GM10847 (cell line): ENCODE measurements around the gene WRAP53.

ENCODE experiments used
- POLR2A ChIP-seq: IDR thresholded peaks from 2 replicates; pipeline ENCODE4 v1.6.1; 2011; ENCODE audit not compliant: insufficient read length; ENCODE audit errors: extremely low read depth

Gene WRAP53

DNA sequence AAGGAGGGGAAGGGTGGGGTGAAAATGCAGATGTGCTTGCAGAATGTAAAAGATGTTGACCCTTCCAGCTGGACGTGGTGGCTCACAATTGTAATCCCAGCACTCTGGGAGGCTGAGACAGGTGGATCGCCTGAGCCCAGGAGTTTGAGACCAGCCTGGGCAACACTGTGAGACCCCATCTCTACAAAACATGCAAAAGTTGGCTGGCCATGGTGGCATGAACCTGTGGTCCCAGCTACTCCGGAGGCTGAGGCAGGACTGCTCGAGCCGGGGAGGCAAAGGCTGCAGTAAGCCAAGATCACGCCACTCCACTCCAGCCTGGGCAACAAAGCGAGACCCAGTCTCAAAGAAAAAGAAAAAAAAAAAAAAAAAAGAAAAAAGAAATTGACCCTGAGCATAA is 19.8 kb upstream of the WRAP53 start:
- no peak for TF ChIP-seq POLR2A

DNA sequence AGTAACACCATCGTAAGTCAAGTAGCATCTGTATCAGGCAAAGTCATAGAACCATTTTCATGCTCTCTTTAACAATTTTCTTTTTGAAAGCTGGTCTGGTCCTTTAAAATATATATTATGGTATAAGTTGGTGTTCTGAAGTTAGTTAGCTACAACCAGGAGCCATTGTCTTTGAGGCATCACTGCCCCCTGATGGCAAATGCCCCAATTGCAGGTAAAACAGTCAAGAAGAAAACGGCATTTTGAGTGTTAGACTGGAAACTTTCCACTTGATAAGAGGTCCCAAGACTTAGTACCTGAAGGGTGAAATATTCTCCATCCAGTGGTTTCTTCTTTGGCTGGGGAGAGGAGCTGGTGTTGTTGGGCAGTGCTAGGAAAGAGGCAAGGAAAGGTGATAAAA is 15.0 kb upstream of the WRAP53 start:
- no peak for TF ChIP-seq POLR2A

DNA sequence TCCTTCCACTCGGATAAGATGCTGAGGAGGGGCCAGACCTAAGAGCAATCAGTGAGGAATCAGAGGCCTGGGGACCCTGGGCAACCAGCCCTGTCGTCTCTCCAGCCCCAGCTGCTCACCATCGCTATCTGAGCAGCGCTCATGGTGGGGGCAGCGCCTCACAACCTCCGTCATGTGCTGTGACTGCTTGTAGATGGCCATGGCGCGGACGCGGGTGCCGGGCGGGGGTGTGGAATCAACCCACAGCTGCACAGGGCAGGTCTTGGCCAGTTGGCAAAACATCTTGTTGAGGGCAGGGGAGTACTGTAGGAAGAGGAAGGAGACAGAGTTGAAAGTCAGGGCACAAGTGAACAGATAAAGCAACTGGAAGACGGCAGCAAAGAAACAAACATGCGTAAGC is 13.3 kb upstream of the WRAP53 start:
- TF ChIP-seq POLR2A = no peak

DNA sequence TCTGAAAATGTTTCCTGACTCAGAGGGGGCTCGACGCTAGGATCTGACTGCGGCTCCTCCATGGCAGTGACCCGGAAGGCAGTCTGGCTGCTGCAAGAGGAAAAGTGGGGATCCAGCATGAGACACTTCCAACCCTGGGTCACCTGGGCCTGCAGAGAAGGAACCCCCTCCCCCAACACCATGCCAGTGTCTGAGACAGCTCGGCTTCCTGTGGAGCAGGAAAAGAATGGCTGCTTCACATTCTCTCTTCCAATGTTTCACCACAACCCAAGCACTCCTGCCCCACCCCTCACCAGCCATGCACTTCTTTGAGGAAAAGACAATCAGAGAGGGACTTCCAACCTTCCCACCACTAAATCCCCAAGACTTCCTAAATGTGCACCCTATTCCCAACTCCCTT is 11.7 kb upstream of the WRAP53 start:
- TF ChIP-seq POLR2A = no peak

DNA sequence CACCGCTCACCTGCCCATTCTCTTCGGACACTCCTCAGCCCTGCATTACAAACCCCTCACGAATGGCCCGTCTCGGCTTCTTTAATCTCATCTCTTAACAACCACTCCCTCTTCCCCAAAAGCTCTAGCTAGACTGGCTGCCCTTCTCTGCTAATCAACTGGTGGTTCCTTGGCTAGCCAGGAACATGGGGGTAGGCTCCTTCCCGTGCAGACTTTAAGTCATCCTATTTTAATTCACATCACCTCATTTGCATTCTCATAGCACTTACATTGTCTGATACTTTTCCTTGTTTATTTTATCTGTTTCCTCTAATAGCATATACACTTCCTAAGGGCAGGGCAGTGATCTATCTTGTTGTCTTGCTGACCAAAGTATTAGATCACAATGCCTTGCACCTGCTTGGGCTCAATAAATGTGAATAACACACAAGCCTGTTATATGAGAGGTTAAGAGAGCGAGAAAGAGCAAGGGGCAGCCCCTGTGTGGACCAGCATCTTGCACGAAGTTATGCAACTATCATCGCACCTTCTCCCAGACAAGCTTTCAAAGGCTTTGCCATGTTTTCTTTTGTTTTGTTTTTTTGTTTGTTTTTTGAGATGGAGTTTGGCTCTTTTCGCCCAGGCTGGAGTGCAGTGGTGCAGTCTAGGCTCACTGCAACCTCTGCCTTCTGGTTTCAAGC is 10.7 kb upstream of the WRAP53 start:
- no peak for TF ChIP-seq POLR2A

DNA sequence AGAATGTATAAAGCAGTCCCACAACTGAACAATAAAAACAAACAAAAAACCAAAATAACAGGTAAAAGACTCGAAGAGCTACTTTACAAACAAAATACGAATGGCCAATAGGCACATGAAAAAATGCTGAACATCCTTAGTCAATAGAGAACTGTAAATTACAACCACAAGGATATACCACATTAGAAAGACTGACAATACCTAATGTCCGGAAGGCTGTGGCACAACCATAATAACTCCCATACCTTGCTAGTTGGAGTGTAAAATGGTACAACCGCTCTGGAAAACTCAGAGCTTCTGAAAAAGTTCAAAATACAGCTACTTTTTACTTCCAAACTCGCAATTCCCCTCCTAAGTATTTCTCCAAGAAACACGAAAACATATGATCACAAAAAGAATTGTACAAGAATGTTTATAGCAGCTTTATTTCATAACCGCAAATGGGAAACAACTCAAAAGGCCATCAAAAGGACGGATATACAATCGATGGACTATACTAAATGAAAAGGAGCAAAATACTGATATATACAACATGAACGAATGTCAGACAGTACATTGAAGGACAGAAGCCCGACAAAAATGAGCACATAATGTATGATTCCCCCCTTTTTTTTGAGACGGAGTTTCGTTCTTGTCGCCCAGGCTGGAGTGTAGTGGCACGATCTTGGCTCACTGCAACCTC is 3.3 kb upstream of the WRAP53 start:
- no peak for TF ChIP-seq POLR2A

DNA sequence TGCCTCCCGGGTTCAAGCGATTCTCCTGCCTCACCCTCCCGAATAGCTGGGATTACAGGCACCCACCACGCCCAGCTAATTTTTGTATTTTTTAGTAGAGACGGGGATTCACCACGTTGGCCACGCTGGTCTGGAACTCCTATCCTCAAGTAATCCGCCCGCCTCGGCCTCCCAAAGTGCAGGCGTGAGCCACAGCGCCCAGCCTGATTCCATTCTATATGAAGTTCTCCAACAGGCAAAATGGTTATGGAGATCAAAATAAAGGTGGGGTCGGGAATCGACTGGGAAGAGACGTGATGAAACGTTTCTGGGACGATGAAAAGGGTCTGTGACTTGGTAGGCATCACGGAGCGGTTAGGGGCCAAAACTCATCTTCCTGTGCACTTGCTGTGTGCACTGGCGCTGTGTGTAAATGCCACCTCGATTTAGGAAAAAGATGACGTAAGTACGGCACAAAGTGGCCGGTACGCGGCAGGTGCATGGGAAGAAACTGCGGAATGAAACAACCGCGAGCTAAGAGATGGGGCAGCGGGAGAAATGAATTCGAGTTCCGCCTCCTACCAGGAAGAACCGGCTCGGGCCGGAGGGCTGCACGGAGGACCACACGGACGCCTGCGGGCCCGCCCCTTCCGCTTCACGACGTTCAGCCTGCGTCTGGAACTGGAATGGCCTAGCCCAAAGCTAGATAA is 2.6 kb upstream of the WRAP53 start:
- peak; percentile 56 for TF ChIP-seq POLR2A

- peak; percentile 88 for TF ChIP-seq POLR2A
These were observed 1.8 kb upstream of the WRAP53 start for GRCh38 chr17:7686222-7687071.

DNA sequence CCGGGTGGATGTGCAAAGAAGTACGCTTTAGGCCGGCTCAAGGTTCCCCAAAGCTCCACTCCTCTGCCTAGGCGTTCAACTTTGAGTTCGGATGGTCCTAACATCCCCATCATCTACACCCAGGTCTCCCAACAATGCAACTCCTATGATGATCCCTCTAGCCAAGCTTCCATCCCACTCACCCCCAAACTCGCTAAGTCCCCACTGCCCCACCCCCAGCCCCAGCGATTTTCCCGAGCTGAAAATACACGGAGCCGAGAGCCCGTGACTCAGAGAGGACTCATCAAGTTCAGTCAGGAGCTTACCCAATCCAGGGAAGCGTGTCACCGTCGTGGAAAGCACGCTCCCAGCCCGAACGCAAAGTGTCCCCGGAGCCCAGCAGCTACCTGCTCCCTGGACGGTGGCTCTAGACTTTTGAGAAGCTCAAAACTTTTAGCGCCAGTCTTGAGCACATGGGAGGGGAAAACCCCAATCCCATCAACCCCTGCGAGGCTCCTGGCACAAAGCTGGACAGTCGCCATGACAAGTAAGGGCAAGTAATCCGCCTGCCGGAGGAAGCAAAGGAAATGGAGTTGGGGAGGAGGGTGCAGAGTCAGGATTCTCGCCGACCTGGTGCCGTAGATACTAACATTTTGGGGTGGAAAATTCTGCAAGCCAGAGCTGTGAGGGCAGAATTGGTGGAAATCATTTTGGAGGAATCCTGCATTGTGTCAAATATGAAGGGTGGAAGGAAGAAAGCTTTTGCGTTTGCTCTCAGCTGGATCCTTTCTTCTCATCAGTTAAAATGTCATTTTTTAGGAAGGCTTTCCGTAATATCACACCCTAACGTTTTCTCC is 987 bp upstream of the WRAP53 start, which contains the start of gene TP53:
Gene TP53, minus strand, starts transcription at position 419 of the 836 bp plus-strand sequence. CDS start 10,896 bp downstream, outside the sequence.
- peak; percentile 96 for TF ChIP-seq POLR2A

DNA sequence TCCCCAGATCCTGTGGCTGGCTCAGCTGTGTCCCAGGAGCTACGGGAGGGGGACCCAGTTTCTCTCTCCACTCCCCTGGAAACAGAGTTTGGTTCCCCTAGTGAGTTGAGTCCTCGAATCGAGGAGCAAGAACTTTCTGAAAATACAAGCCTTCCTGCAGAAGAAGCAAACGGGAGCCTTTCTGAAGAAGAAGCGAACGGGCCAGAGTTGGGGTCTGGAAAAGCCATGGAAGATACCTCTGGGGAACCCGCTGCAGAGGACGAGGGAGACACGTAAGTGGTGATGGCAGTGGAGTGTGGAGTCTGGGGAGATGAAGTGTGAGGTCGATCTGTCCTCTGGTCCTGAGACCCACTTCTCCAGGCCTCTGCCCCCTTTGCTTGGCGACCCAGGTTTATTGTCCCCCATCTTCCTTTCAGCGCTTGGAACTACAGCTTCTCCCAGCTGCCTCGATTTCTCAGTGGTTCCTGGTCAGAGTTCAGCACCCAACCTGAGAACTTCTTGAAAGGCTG is 585 bp downstream of the WRAP53 start:
- no peak for TF ChIP-seq POLR2A

- TF ChIP-seq POLR2A = no peak
These were observed 7.3 kb downstream of the WRAP53 start for GRCh38 chr17:7695586-7695985.

GRCh38 chr17:7697828-7698588 is 9.7 kb downstream of the WRAP53 start:
- TF ChIP-seq POLR2A = no peak

DNA sequence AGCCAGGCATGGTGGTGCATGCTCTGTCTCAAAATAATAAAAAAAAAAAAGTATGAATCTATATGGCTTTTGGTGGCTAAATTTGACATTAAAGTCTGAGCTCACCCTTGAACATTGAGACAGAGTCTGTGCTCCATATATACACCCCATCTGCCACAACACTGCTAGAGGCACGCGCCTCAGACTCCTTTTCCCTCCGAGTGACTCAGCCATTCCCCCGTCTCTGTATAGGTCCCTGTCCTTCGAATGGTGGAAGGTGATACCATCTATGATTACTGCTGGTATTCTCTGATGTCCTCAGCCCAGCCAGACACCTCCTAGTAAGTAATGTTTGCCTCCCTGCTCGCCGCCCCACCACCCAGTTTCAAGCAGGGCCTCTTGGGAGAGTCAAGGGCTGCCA is 12.2 kb downstream of the WRAP53 start:
- no peak for TF ChIP-seq POLR2A
